IMR-90 (cell line): ENCODE measurements around the gene AKR1A1. TPM values are rescaled to one million over a fixed set of nuclear protein-coding genes. Genes with fewer than 3 reads are reported as not detected.

Source experiments
- ATAC-seq: fragments of 200-7000 bp; cut with Tn5 transposase; 2 replicates; pipeline ENCODE4 v1.9.1; 2020; ENCODE audit warnings: low read depth, mild to moderate bottlenecking, moderate library complexity
- Bru-seq: library from RNA; stranded (reverse); fragments of 400-500 nt; gene quantifications from one replicate; lab custom pipeline; 2021; lab: Mats Ljungman, UMichigan
- BruChase-seq, 2 experiments: library from RNA; stranded (reverse); fragments of 400-500 nt; gene quantifications; one replicate each; lab custom pipeline; 2021; lab: Mats Ljungman, UMichigan
- BruUV-seq: library from RNA; stranded (reverse); fragments of 400-500 nt; replicated peaks from 2 replicates; lab custom pipeline; 2021; lab: Mats Ljungman, UMichigan
- CTCF ChIA-PET: fragments of 300-600 bp; formaldehyde crosslinking; extraction: SDS; loops from one replicate; lab custom pipeline; 2021; ENCODE audit warnings: antibody characterized with exemption; lab: Yijun Ruan, JAX
- POLR2A ChIA-PET: fragments of 300-600 bp; sonication (Branson Sonifier 250); formaldehyde crosslinking; loops from one replicate; lab custom pipeline; 2022; ENCODE audit warnings: antibody characterized with exemption; ENCODE audit not compliant: unreplicated experiment; lab: Charles Lee
- DNase-seq: peaks from one replicate; pipeline ENCODE4 v3.0.0; 2013
- H2AFZ ChIP-seq: replicated peaks from 2 replicates; pipeline ENCODE3; 2013; ENCODE audit warnings: low read length, mild to moderate bottlenecking; ENCODE audit not compliant: poor library complexity
- H2AK5ac ChIP-seq: 2 replicates; pipeline ENCODE4 v1.6.1; 2013; ENCODE audit warnings: low read depth, low read length, inconsistent platforms
- H2AK9ac ChIP-seq: replicated peaks from 2 replicates; pipeline ENCODE3; 2013; ENCODE audit warnings: mild to moderate bottlenecking, low read depth, low read length, moderate library complexity; ENCODE audit not compliant: poor library complexity
- H2BK120ac ChIP-seq: 2 replicates; pipeline ENCODE4 v1.6.1; 2013; ENCODE audit warnings: low read depth, low read length, inconsistent platforms
- H2BK15ac ChIP-seq: 3 replicates; pipeline ENCODE4 v1.6.1; 2013; ENCODE audit warnings: low read depth, low read length, inconsistent platforms
- H2BK20ac ChIP-seq: 2 replicates; pipeline ENCODE4 v1.6.1; 2013; ENCODE audit warnings: low read depth, mild to moderate bottlenecking, inconsistent platforms, low read length, moderate library complexity
- H2BK5ac ChIP-seq: 2 replicates; pipeline ENCODE4 v1.6.1; 2013; ENCODE audit warnings: mild to moderate bottlenecking, low read depth, low read length, inconsistent platforms; ENCODE audit not compliant: poor library complexity, severe bottlenecking
- H3K14ac ChIP-seq: replicated peaks from 2 replicates; pipeline ENCODE4 v1.6.1; 2013; ENCODE audit warnings: low read depth, low read length, inconsistent platforms
- H3K18ac ChIP-seq: 2 replicates; pipeline ENCODE4 v1.6.1; 2013; ENCODE audit warnings: low read depth, low read length, control low read depth
- H3K23ac ChIP-seq: 2 replicates; pipeline ENCODE4 v1.6.1; 2013; ENCODE audit warnings: low read depth, low read length, inconsistent platforms
- H3K27ac ChIP-seq: 2 replicates; pipeline ENCODE4 v1.5.1; 2013; ENCODE audit warnings: mild to moderate bottlenecking, control low read depth, low read length; ENCODE audit not compliant: insufficient read depth
- H3K27me3 ChIP-seq: 2 replicates; pipeline ENCODE4 v1.6.1; 2013; ENCODE audit warnings: low read length; ENCODE audit not compliant: control insufficient read depth, insufficient read depth
- H3K36me3 ChIP-seq: 2 replicates; pipeline ENCODE4 v1.6.1; 2013; ENCODE audit warnings: low read length, mixed read lengths; ENCODE audit not compliant: control insufficient read depth, insufficient read depth
- H3K4ac ChIP-seq: 2 replicates; pipeline ENCODE4 v1.6.1; 2013; ENCODE audit warnings: low read depth, low read length, inconsistent platforms
- H3K4me1 ChIP-seq: 2 replicates; pipeline ENCODE4 v1.6.1; 2013; ENCODE audit warnings: low read length, mixed read lengths; ENCODE audit not compliant: control insufficient read depth, insufficient read depth
- H3K4me2 ChIP-seq: 2 replicates; pipeline ENCODE4 v1.6.1; 2013; ENCODE audit warnings: low read depth, mild to moderate bottlenecking, control low read depth, low read length, moderate library complexity
- H3K4me3 ChIP-seq: 2 replicates; pipeline ENCODE4 v1.5.1; 2013; ENCODE audit warnings: low read depth, mild to moderate bottlenecking, control low read depth, low read length, moderate library complexity; ENCODE audit not compliant: insufficient read depth
- H3K56ac ChIP-seq: 2 replicates; pipeline ENCODE4 v1.6.1; 2013; ENCODE audit warnings: low read length, inconsistent platforms; ENCODE audit not compliant: insufficient read depth; ENCODE audit errors: extremely low read depth
- H3K79me1 ChIP-seq, 2 experiments: 2 replicates each; pipeline ENCODE4 v1.6.1; 2013; ENCODE audit warnings: low read length in 2 of 2, inconsistent platforms in 1 of 2, low read depth in 1 of 2
- H3K9ac ChIP-seq: 2 replicates; pipeline ENCODE4 v1.6.1; 2013; ENCODE audit warnings: low read depth, low read length, control low read depth
- H3K9me1 ChIP-seq: 2 replicates; pipeline ENCODE4 v1.6.1; 2013; ENCODE audit warnings: low read length, inconsistent platforms; ENCODE audit not compliant: insufficient read depth
- H3K9me3 ChIP-seq: 2 replicates; pipeline ENCODE4 v1.6.1; 2013; ENCODE audit warnings: low read length; ENCODE audit not compliant: control insufficient read depth, insufficient read depth
- H4K20me1 ChIP-seq: 2 replicates; pipeline ENCODE4 v1.6.1; 2013; ENCODE audit warnings: low read length, inconsistent platforms; ENCODE audit not compliant: insufficient read depth
- H4K5ac ChIP-seq: 2 replicates; pipeline ENCODE4 v1.6.1; 2013; ENCODE audit warnings: mild to moderate bottlenecking, low read depth, low read length, control low read depth
- H4K8ac ChIP-seq, 2 experiments: 2 replicates each; pipeline ENCODE4 v1.6.1; 2013; ENCODE audit warnings: low read depth in 2 of 2, low read length in 2 of 2, control low read depth in 1 of 2, inconsistent platforms in 1 of 2
- H4K91ac ChIP-seq: 2 replicates; pipeline ENCODE4 v1.6.1; 2013; ENCODE audit warnings: low read depth, low read length, inconsistent platforms; ENCODE audit not compliant: insufficient read depth
- CEBPB ChIP-seq: IDR thresholded peaks from 2 replicates; pipeline ENCODE4 v1.6.1; 2012; ENCODE audit warnings: low read depth, low read length, improper control_type of control experiment
- MAZ ChIP-seq: IDR thresholded peaks from 2 replicates; pipeline ENCODE4 v1.6.1; 2012; ENCODE audit warnings: low read depth, mild to moderate bottlenecking, low read length, improper control_type of control experiment, moderate library complexity, borderline replicate concordance
- MXI1 ChIP-seq: IDR thresholded peaks from 2 replicates; pipeline ENCODE4 v1.6.1; 2012; ENCODE audit warnings: low read depth, mild to moderate bottlenecking, low read length, moderate library complexity, borderline replicate concordance
- POLR2A ChIP-seq: IDR thresholded peaks from 2 replicates; pipeline ENCODE4 v1.6.1; 2012; ENCODE audit warnings: mild to moderate bottlenecking, low read depth, low read length
- RFX5 ChIP-seq: IDR thresholded peaks from 2 replicates; pipeline ENCODE4 v1.8.0; 2012; ENCODE audit warnings: low read depth, mild to moderate bottlenecking, low read length, moderate library complexity
- USF2 ChIP-seq: fragments of 150-350 bp; IDR thresholded peaks from 2 replicates; pipeline ENCODE4 v1.6.1; 2017; ENCODE audit warnings: mild to moderate bottlenecking, antibody characterized with exemption, low read length, low read depth
- WGBS, 2 experiments: methylation state at CpG; one replicate each; pipeline versions ENCODE4 v1.1.5 to v1.1.7; 2013; ENCODE audit warnings: missing lambda C conversion rate in 2 of 2; ENCODE audit not compliant: insufficient read length in 1 of 2; ENCODE audit errors: extremely low coverage in 2 of 2; 5-methylcytosine and 5-hydroxymethylcytosine counted together
- dilution Hi-C: fragments of 300-500 bp; cut with HindIII; formaldehyde crosslinking; loops from one replicate; pipeline ENCODE4 v1.14.3; 2018; ENCODE audit warnings: low sequenced_read_pairs; ENCODE audit not compliant: unreplicated experiment
- in situ Hi-C: fragments of 300-500 bp; cut with MboI; formaldehyde crosslinking; loops from 3 replicates; pipeline ENCODE4 v1.14.3; 2019; ENCODE audit warnings: low sequenced_read_pairs, inconsistent platforms, mixed read lengths
- intact Hi-C: fragments of 100-400 bp; cut with micrococcal nuclease; formaldehyde crosslinking; loops from 2 replicates; pipeline ENCODE4 v1.10.0; 2022
- long read RNA-seq: library from polyadenylated mRNA; unstranded; transcript quantifications from one replicate; pipeline ENCODE4 v2.0.0, GENCODE V29; 2021; ENCODE audit not compliant: unreplicated experiment
- polyA plus RNA-seq, 3 experiments: library from polyadenylated mRNA; depleted of rRNA; stranded (reverse); fragments of >200 nt; gene quantifications; 2 replicates each; pipeline ENCODE4 v1.2.3, GENCODE V29; 2012; ENCODE audit warnings: low replicate concordance in 1 of 3
- total RNA-seq: library from RNA; depleted of rRNA; stranded (reverse); fragments of >200 nt; gene quantifications from 2 replicates; pipeline ENCODE4 v1.2.3, GENCODE V29; 2012; rRNA removed

AKR1A1 gene
- 122 and 151 TPM in 2 replicates for total RNA-seq
- 141 and 144 TPM in 2 replicates for polyA plus RNA-seq (2012; rRNA removed)
- 162 and 164 TPM in 2 replicates for polyA plus RNA-seq (2012; cell fraction: cytosol; rRNA removed)
- polyA plus RNA-seq (2012; cell fraction: nucleus; rRNA removed; ENCODE audit: low replicate concordance) = 137 and 158 TPM in 2 replicates
- Bru-seq, nascent RNA = percentile 66 among the genes with signal in this experiment
- BruChase-seq, experiment 1, labeled RNA remaining after a 6-hour chase = percentile 74 among the genes with signal in this experiment
- BruChase-seq, experiment 2, labeled RNA remaining after a 2-hour chase = percentile 62 among the genes with signal in this experiment
- long read RNA-seq, transcript AKR1A1-202 (10 exons, 1,818 nt) = minor isoform, 8 of 58 reads
- long read RNA-seq, transcript AKR1A1-201 (9 exons, 1,166 nt) = major isoform, 36 of 58 reads
- long read RNA-seq, partial matches to known transcripts = 5 of 58 reads
- long read RNA-seq, other reads (novel, unspliced or antisense) = 6 of 58 reads

GRCh38 chr1:45550401-45551351 lies at the start of gene AKR1A1:
Gene AKR1A1, plus strand, starts transcription at chr1:45550826. Its CDS starts 10,969 bp downstream, at chr1:45561795.
- Histone ChIP-seq H2BK120ac (peak within 1 kb of the TSS; percentile 85), H2BK20ac (peak within 1 kb of the TSS; percentile 81), H3K56ac (peak within 1 kb of the TSS; percentile 97), H3K14ac (peak within 1 kb of the TSS; percentile 100), H4K8ac (peak within 1 kb of the TSS; percentile 98 to 100), H2BK15ac (peak within 1 kb of the TSS; percentile 87; the same call in 2 of the 3 replicates), H4K20me1 (no peaks in the 10 kb centered on the region), H2AFZ (peak within 1 kb of the TSS; percentile 97), H2AK9ac (peak within 1 kb of the TSS; percentile 99), H3K4ac (peak within 1 kb of the TSS; percentile 100), H3K79me1 (peaks cover 17 to 36% of the 10 kb centered on the region in 2 experiments), H2AK5ac (peak within 1 kb of the TSS; percentile 96), H3K4me2 (peak within 1 kb of the TSS; percentile 92), H3K36me3 (peaks cover 4% of the 10 kb centered on the region), H3K27me3 (no peaks in the 10 kb centered on the region), H3K18ac (peak within 1 kb of the TSS; percentile 95), H3K4me3 (peak within 1 kb of the TSS; percentile 64), H3K4me1 (peaks cover 6% of the 10 kb centered on the region), H3K9me3 (no peaks in the 10 kb centered on the region), H3K27ac (peak within 1 kb of the TSS; percentile 93), H3K9ac (peak within 1 kb of the TSS; percentile 92), H4K91ac (peak within 1 kb of the TSS; percentile 99), H4K5ac (peak within 1 kb of the TSS; percentile 100), H3K23ac (peak within 1 kb of the TSS; percentile 100), H2BK5ac (peak within 1 kb of the TSS; percentile 90), H3K9me1 (peaks cover 5% of the 10 kb centered on the region; the same call in 1 of the 2 replicates)
- POLR2A ChIA-PET = interaction anchor here (1.1 kb wide), 1 partner anchor 29 kb away, joined by 6 read pairs; the partner anchor contains the start of gene PRDX1
- dilution Hi-C loops = no loop called here
- DNase-seq (peak; percentile 78), ATAC-seq (peak; percentile 96)
- BruUV-seq = TSS peak; percentile 93
- intact Hi-C loops = no loop called here
- 2% methylated on average over 7 of the region's 47 CpGs; no CpG with 5 or more reads in 1 of the 2 experiments for WGBS, 2 experiments
- peak; percentile 93 for TF ChIP-seq USF2
- no peak for TF ChIP-seq CEBPB
- TF ChIP-seq RFX5 = no peak
- peak; percentile 97 for TF ChIP-seq MXI1
- peak; percentile 61; the same call in 1 of the 2 replicates for TF ChIP-seq POLR2A
- peak; percentile 45; the same call in 1 of the 2 replicates for TF ChIP-seq MAZ
- in situ Hi-C loops = no loop called here
- CTCF ChIA-PET = interaction anchor here (1.3 kb wide), 1 partner anchor 57 kb away, joined by 3 read pairs; no protein-coding TSS in a partner anchor
